ENCODE data around the gene SLC25A44.

GRCh38 chr1:156165083-156165482 lies 28.8 kb upstream of the SLC25A44 start:
- TF ChIP-seq CTCF (conservative IDR thresholded peaks at IDR 0.05; ENCODE audit: low read length) = no peak
- TF ChIP-seq EZH2phosphoT487 (IDR thresholded peaks at IDR 0.05; ENCODE audit: borderline replicate concordance) = no peak
